ENCODE results near the gene SPTLC3.

DNA sequence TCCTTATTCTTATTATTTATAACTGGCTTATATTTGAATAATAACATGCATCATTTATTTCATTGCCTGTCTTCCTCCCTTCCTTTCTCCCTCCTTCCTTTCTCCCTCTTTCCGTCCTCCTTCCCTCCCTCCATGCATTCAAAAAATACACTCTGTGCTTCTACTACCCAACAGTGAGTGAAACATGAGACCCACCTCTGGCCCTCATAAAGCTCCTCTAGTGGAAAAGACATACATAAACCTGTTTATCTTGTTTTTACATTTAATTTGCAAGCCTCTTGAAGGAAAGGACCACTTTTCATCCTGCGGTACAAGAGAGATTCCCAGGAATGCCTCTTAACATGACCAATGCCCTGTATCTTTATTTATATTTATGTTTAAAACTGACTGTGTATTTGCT lies 190.5 kb downstream of the SPTLC3 start:
- TF ChIP-seq, protein P1, sequence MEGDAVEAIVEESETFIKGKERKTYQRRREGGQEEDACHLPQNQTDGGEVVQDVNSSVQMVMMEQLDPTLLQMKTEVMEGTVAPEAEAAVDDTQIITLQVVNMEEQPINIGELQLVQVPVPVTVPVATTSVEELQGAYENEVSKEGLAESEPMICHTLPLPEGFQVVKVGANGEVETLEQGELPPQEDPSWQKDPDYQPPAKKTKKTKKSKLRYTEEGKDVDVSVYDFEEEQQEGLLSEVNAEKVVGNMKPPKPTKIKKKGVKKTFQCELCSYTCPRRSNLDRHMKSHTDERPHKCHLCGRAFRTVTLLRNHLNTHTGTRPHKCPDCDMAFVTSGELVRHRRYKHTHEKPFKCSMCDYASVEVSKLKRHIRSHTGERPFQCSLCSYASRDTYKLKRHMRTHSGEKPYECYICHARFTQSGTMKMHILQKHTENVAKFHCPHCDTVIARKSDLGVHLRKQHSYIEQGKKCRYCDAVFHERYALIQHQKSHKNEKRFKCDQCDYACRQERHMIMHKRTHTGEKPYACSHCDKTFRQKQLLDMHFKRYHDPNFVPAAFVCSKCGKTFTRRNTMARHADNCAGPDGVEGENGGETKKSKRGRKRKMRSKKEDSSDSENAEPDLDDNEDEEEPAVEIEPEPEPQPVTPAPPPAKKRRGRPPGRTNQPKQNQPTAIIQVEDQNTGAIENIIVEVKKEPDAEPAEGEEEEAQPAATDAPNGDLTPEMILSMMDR (conservative IDR thresholded peaks at IDR 0.05; ENCODE audit: low read depth in 2 of 2): no peak
- TF ChIP-seq EZH2phosphoT487 (IDR thresholded peaks at IDR 0.05; ENCODE audit: unreplicated experiment): no peak
- TF ChIP-seq POLR2AphosphoS5 (IDR thresholded peaks at IDR 0.05; ENCODE audit: low read depth): no peak
- TF ChIP-seq, protein P2, sequence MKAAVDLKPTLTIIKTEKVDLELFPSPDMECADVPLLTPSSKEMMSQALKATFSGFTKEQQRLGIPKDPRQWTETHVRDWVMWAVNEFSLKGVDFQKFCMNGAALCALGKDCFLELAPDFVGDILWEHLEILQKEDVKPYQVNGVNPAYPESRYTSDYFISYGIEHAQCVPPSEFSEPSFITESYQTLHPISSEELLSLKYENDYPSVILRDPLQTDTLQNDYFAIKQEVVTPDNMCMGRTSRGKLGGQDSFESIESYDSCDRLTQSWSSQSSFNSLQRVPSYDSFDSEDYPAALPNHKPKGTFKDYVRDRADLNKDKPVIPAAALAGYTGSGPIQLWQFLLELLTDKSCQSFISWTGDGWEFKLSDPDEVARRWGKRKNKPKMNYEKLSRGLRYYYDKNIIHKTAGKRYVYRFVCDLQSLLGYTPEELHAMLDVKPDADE (IDR thresholded peaks at IDR 0.05): no peak
- TF ChIP-seq CREB1 (CRISPR knock-in tag; IDR thresholded peaks at IDR 0.05; ENCODE audit: low read depth): no peak
- TF ChIP-seq, protein P3, sequence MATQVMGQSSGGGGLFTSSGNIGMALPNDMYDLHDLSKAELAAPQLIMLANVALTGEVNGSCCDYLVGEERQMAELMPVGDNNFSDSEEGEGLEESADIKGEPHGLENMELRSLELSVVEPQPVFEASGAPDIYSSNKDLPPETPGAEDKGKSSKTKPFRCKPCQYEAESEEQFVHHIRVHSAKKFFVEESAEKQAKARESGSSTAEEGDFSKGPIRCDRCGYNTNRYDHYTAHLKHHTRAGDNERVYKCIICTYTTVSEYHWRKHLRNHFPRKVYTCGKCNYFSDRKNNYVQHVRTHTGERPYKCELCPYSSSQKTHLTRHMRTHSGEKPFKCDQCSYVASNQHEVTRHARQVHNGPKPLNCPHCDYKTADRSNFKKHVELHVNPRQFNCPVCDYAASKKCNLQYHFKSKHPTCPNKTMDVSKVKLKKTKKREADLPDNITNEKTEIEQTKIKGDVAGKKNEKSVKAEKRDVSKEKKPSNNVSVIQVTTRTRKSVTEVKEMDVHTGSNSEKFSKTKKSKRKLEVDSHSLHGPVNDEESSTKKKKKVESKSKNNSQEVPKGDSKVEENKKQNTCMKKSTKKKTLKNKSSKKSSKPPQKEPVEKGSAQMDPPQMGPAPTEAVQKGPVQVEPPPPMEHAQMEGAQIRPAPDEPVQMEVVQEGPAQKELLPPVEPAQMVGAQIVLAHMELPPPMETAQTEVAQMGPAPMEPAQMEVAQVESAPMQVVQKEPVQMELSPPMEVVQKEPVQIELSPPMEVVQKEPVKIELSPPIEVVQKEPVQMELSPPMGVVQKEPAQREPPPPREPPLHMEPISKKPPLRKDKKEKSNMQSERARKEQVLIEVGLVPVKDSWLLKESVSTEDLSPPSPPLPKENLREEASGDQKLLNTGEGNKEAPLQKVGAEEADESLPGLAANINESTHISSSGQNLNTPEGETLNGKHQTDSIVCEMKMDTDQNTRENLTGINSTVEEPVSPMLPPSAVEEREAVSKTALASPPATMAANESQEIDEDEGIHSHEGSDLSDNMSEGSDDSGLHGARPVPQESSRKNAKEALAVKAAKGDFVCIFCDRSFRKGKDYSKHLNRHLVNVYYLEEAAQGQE (IDR thresholded peaks at IDR 0.05; ENCODE audit: unreplicated experiment): no peak
- no peak for TF ChIP-seq EZH2 (IDR thresholded peaks at IDR 0.05; ENCODE audit: low read depth, unreplicated experiment)
